Thyroid gland (tissue), 4 donors: ENCODE results near the gene EIF1AX.

Source experiments
- CTCF ChIP-seq, 6 experiments: fragments of 200-600 bp in 3 of 6; fragments of 450-650 bp in 3 of 6; sonication (generic) in 3 of 6; IDR thresholded peaks; one replicate each; pipeline ENCODE4 v1.5.1; 2016 to 2019; ENCODE audit warnings: antibody characterized with exemption in 6 of 6, mild to moderate bottlenecking in 2 of 6, inconsistent platforms in 1 of 6, moderate library complexity in 1 of 6
- POLR2A ChIP-seq, 2 donors: fragments of 450-650 bp; IDR thresholded peaks; one replicate each; pipeline ENCODE4 v1.6.1; 2017; ENCODE audit warnings: antibody characterized with exemption in 2 of 2, mild to moderate bottlenecking in 2 of 2, moderate library complexity in 1 of 2

GRCh38 chrX:20181598-20182329 is 40.1 kb upstream of the EIF1AX start:
- TF ChIP-seq CTCF (IDR thresholded peaks at IDR 0.05): no peak
- no peak for TF ChIP-seq POLR2A (IDR thresholded peaks at IDR 0.05)
